COLO668 (cell line): ENCODE data around the gene BMI1.

Experiments
- DNase-seq: peaks from one replicate; lab custom pipeline; 2025; ENCODE audit not compliant: unreplicated experiment; lab: John Stamatoyannopoulos, UW

BMI1 gene

GRCh38 chr10:22366435-22366703 is 45.5 kb downstream of the BMI1 start:
- DNase-seq, result no peak

- DNase-seq, result no peak
Measured at GRCh38 chr10:22366771-22367170, 45.9 kb downstream of the BMI1 start.

- DNase-seq, result no peak
Measured at GRCh38 chr10:22367471-22367870, 46.6 kb downstream of the BMI1 start.

GRCh38 chr10:22368402-22368801 is 47.5 kb downstream of the BMI1 start:
- DNase-seq, result no peak

GRCh38 chr10:22368981-22369380 is 48.1 kb downstream of the BMI1 start:
- no peak for DNase-seq

- DNase-seq, result no peak
Measured at GRCh38 chr10:22369434-22370072, 48.7 kb downstream of the BMI1 start.

- no peak for DNase-seq
Measured at GRCh38 chr10:22370320-22370719, 49.4 kb downstream of the BMI1 start.

- no peak for DNase-seq
Measured at GRCh38 chr10:22372298-22372697, 51.4 kb downstream of the BMI1 start.

- DNase-seq, result no peak
Measured at GRCh38 chr10:22372917-22373316, 52.0 kb downstream of the BMI1 start.

GRCh38 chr10:22374489-22375126 is 53.7 kb downstream of the BMI1 start:
- DNase-seq, result no peak

- DNase-seq, result no peak
Measured at GRCh38 chr10:22379059-22379458, 58.2 kb downstream of the BMI1 start.
